Testis (tissue), 2 donors: Measurements from ENCODE around the gene CENPU.

Experiments used
- POLR2A ChIP-seq: fragments of 450-650 bp; IDR thresholded peaks from one replicate; pipeline ENCODE4 v1.6.1; 2017; ENCODE audit warnings: antibody characterized with exemption, mild to moderate bottlenecking, moderate library complexity
- TF ChIP-seq, protein P1 (sequence below), 3 experiments: fragments of 450-650 bp in 2 of 3; fragments of 200-600 bp in 1 of 3; sonication (generic) in 1 of 3; IDR thresholded peaks; one replicate each; pipeline ENCODE4 v1.5.1; 2016 to 2019; ENCODE audit warnings: antibody characterized with exemption in 3 of 3, mild to moderate bottlenecking in 2 of 3, moderate library complexity in 1 of 3

DNA sequence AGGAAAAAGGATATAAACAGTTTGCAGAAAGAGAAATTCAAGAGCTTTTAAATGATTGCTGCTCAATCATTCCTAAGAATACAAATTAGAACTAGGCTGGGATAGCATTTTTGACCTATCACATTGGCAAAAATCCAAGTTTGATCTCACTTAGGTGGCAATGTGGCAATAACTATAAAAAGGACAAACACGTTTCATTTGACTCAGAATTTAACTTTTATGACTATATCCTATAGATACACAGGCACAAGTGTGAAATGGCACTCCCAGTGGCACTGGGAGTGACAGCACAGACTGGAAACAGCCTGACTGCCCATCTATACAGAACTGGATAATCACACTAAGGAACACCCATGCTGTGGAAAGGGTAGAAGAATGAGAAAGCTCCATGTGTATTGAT is 11.1 kb downstream of the CENPU start:
- TF ChIP-seq, protein P1, sequence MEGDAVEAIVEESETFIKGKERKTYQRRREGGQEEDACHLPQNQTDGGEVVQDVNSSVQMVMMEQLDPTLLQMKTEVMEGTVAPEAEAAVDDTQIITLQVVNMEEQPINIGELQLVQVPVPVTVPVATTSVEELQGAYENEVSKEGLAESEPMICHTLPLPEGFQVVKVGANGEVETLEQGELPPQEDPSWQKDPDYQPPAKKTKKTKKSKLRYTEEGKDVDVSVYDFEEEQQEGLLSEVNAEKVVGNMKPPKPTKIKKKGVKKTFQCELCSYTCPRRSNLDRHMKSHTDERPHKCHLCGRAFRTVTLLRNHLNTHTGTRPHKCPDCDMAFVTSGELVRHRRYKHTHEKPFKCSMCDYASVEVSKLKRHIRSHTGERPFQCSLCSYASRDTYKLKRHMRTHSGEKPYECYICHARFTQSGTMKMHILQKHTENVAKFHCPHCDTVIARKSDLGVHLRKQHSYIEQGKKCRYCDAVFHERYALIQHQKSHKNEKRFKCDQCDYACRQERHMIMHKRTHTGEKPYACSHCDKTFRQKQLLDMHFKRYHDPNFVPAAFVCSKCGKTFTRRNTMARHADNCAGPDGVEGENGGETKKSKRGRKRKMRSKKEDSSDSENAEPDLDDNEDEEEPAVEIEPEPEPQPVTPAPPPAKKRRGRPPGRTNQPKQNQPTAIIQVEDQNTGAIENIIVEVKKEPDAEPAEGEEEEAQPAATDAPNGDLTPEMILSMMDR (IDR thresholded peaks at IDR 0.05): no peak
- no peak for TF ChIP-seq POLR2A
